ENCODE data around the gene SF3A1. TPM values are rescaled to one million over a fixed set of nuclear protein-coding genes. Genes with fewer than 3 reads are reported as not detected.

SF3A1 gene
- total RNA-seq, 1 experiment from 2014 or later, result 230 TPM

- POLR2A ChIA-PET, result no interaction called here
- no peak overlapping the region for H3K4me3 ChIP-seq (replicated peaks in 1 of 2; ENCODE audit: low read depth in 1 of 2, low read length in 2 of 2)
- no TSS peak for BruUV-seq (replicated peaks)
- DNase-seq (ENCODE audit: low read depth, low spot score) (no peak), ATAC-seq (no peak)
- no peak for TF ChIP-seq CEBPB (IDR thresholded peaks at IDR 0.05; ENCODE audit: low read depth)
- TF ChIP-seq ZBTB33 (IDR thresholded peaks at IDR 0.05; ENCODE audit: extremely low read depth, insufficient replicate concordance, low read length), result no peak
- no peak for TF ChIP-seq CBX3 (IDR thresholded peaks at IDR 0.05; ENCODE audit: low read depth)
- TF ChIP-seq SIN3A (IDR thresholded peaks at IDR 0.05; ENCODE audit: low read depth), result no peak
- no peak for TF ChIP-seq TCF7L2 (IDR thresholded peaks at IDR 0.05; ENCODE audit: borderline replicate concordance, extremely low read depth, insufficient read depth, insufficient read length)
- no peak for TF ChIP-seq ZFX (IDR thresholded peaks at IDR 0.05)
- TF ChIP-seq POLR2AphosphoS5 (IDR thresholded peaks at IDR 0.05; ENCODE audit: low read depth, low read length), result no peak
- TF ChIP-seq SP1 (IDR thresholded peaks at IDR 0.05; ENCODE audit: low read depth), result no peak
- no peak for TF ChIP-seq CTCF (IDR thresholded peaks at IDR 0.05 in 2 of 3, conservative IDR thresholded peaks at IDR 0.05 in 1 of 3; ENCODE audit: borderline replicate concordance in 1 of 3, insufficient read depth in 1 of 3, low read depth in 2 of 3, low read length in 2 of 3)
- TF ChIP-seq, protein P1, sequence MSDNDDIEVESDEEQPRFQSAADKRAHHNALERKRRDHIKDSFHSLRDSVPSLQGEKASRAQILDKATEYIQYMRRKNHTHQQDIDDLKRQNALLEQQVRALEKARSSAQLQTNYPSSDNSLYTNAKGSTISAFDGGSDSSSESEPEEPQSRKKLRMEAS (IDR thresholded peaks at IDR 0.05), result no peak
- TF ChIP-seq EZH2phosphoT487 (IDR thresholded peaks at IDR 0.05; ENCODE audit: borderline replicate concordance), result no peak
- TF ChIP-seq FOSL1 (IDR thresholded peaks at IDR 0.05; ENCODE audit: low read depth), result no peak
- no peak for TF ChIP-seq ZNF274 (IDR thresholded peaks at IDR 0.05; ENCODE audit: low read depth, low read length)
- TF ChIP-seq EZH2 (IDR thresholded peaks at IDR 0.05), result no peak
- no peak for TF ChIP-seq SRF (IDR thresholded peaks at IDR 0.05; ENCODE audit: low read depth)
- TF ChIP-seq, protein P2, sequence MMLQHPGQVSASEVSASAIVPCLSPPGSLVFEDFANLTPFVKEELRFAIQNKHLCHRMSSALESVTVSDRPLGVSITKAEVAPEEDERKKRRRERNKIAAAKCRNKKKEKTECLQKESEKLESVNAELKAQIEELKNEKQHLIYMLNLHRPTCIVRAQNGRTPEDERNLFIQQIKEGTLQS (IDR thresholded peaks at IDR 0.05), result no peak
- no peak for TF ChIP-seq RAD21 (IDR thresholded peaks at IDR 0.05; ENCODE audit: low read depth)
- intact Hi-C loops (cut with micrococcal nuclease), result no loop called here
- CTCF ChIA-PET, result no interaction called here
- H3K4me2 ChIP-seq (ENCODE audit: low read length), result 0 out of 2 replicates have a peak overlapping the region, but pooled peaks have one; percentile 52
- no peak overlapping the region for H2AFZ ChIP-seq (ENCODE audit: low read depth, low read length, poor library complexity, severe bottlenecking)
- no peak overlapping the region for H3K27ac ChIP-seq (ENCODE audit: low read depth, low read length)
- RAD21 ChIA-PET (ENCODE audit: low non-redundant PET in 1 of 2, low total read pairs in 2 of 2, uncharacterized antibody in 2 of 2, unreplicated experiment in 2 of 2), result interaction anchor here in 1 of 2 experiments (0.8 kb wide), 1 partner anchor 19 kb away, joined by 3 read pairs; no protein-coding TSS in a partner anchor
- H3K9ac ChIP-seq (ENCODE audit: low read length), result 0 out of 2 replicates have a peak overlapping the region, but pooled peaks have one; percentile 1
- H3K9me2 ChIP-seq (ENCODE audit: insufficient read depth), result no peaks in the 10 kb centered on the region
- H4K20me1 ChIP-seq (ENCODE audit: insufficient read depth), result no peaks in the 10 kb centered on the region
- no peaks in the 10 kb centered on the region for H3K79me2 ChIP-seq (ENCODE audit: insufficient read depth, low read length)
- peaks cover 67 to 96% of the 10 kb centered on the region in 2 experiments for H3K4me1 ChIP-seq (ENCODE audit: control insufficient read depth in 1 of 2, insufficient read depth in 2 of 2, low read length in 2 of 2)
- H3K27me3 ChIP-seq (ENCODE audit: insufficient read depth, low read length), result no peaks in the 10 kb centered on the region
- no peaks in the 10 kb centered on the region for H3K9me3 ChIP-seq (ENCODE audit: control insufficient read depth in 1 of 2, insufficient read depth in 1 of 2, low read depth in 1 of 2, low read length in 2 of 2)
- H3K36me3 ChIP-seq (ENCODE audit: control insufficient read depth in 1 of 2, insufficient read depth in 2 of 2, low read length in 2 of 2), result no peaks in the 10 kb centered on the region
Measured at GRCh38 chr22:30307041-30307574, 49.6 kb downstream of the SF3A1 start.
